SK-N-SH treated with all-trans-retinoic acid at 6 μM for 48 hours (cell line): ENCODE results near the gene GNAQ.
A peak's percentile ranks its signal among the peaks of the same experiment; 100 is the strongest.

Experiments
- ATAC-seq: fragments of 200-7000 bp; cut with Tn5 transposase; 3 replicates; pipeline ENCODE4 v1.9.1; 2020; ENCODE audit warnings: mild to moderate bottlenecking, moderate library complexity
- ARNTL ChIP-seq: fragments of 450-650 bp; formaldehyde crosslinking; IDR thresholded peaks from 2 replicates; pipeline ENCODE4 v1.5.0; 2020; ENCODE audit warnings: low read depth, mild to moderate bottlenecking, moderate library complexity, borderline replicate concordance
- BACH2 ChIP-seq: fragments of 250-450 bp; sonication (Bioruptor Pico); IDR thresholded peaks from 2 replicates; pipeline ENCODE4 v1.9.0; 2021; ENCODE audit warnings: mild to moderate bottlenecking, borderline replicate concordance
- CSDC2 ChIP-seq: fragments of 250-450 bp; sonication (Bioruptor Pico); IDR thresholded peaks from 2 replicates; pipeline ENCODE4 v1.5.0; 2020; ENCODE audit warnings: mild to moderate bottlenecking, moderate library complexity
- ESRRG ChIP-seq: fragments of 250-450 bp; sonication (Bioruptor Pico); IDR thresholded peaks from 2 replicates; pipeline ENCODE4 v1.6.1; 2021; ENCODE audit warnings: mild to moderate bottlenecking
- GLIS3 ChIP-seq: fragments of 250-450 bp; sonication (Bioruptor Pico); IDR thresholded peaks from 2 replicates; pipeline ENCODE4 v1.5.0; 2020; ENCODE audit warnings: mild to moderate bottlenecking, moderate library complexity
- ISL1 ChIP-seq: fragments of 250-450 bp; sonication (Bioruptor Pico); IDR thresholded peaks from 2 replicates; pipeline ENCODE4 v2.1.2; 2022; ENCODE audit warnings: mild to moderate bottlenecking, moderate library complexity
- OSR1 ChIP-seq: fragments of 250-450 bp; sonication (Bioruptor Pico); IDR thresholded peaks from 2 replicates; pipeline ENCODE4 v1.8.0; 2022; ENCODE audit warnings: moderate library complexity, mild to moderate bottlenecking, inconsistent platforms
- PPARA ChIP-seq: fragments of 250-450 bp; sonication (Bioruptor Pico); IDR thresholded peaks from 2 replicates; pipeline ENCODE4 v1.5.0; 2020; ENCODE audit warnings: mild to moderate bottlenecking, borderline replicate concordance
- RARB ChIP-seq: fragments of 250-450 bp; sonication (Bioruptor Pico); IDR thresholded peaks from 2 replicates; pipeline ENCODE4 v1.8.0; 2021; ENCODE audit warnings: mild to moderate bottlenecking, moderate library complexity
- SNAI2 ChIP-seq: fragments of 250-450 bp; sonication (Bioruptor Pico); IDR thresholded peaks from 2 replicates; pipeline ENCODE4 v1.5.0; 2020; ENCODE audit warnings: mild to moderate bottlenecking, moderate library complexity
- TCF4 ChIP-seq: fragments of 250-450 bp; sonication (Bioruptor Pico); IDR thresholded peaks from 2 replicates; pipeline ENCODE4 v1.8.0; 2021; ENCODE audit warnings: mild to moderate bottlenecking, moderate library complexity, borderline replicate concordance
- ZC3H10 ChIP-seq: fragments of 250-450 bp; sonication (Bioruptor Pico); IDR thresholded peaks from 2 replicates; pipeline ENCODE4 v1.5.1; 2021; ENCODE audit warnings: mild to moderate bottlenecking, moderate library complexity
- ZFP3 ChIP-seq: fragments of 250-450 bp; sonication (Bioruptor Pico); IDR thresholded peaks from 2 replicates; pipeline ENCODE4 v1.5.0; 2020; ENCODE audit warnings: mild to moderate bottlenecking, moderate library complexity
- ZFP30 ChIP-seq: fragments of 450-650 bp; formaldehyde crosslinking; IDR thresholded peaks from 2 replicates; pipeline ENCODE4 v1.5.0; 2022; ENCODE audit warnings: mild to moderate bottlenecking, moderate library complexity
- ZNF565 ChIP-seq: fragments of 450-650 bp; formaldehyde crosslinking; conservative IDR thresholded peaks from 2 replicates; pipeline ENCODE4 v1.5.0; 2020; ENCODE audit warnings: low read depth, mild to moderate bottlenecking, moderate library complexity
- ZNF70 ChIP-seq: fragments of 450-650 bp; formaldehyde crosslinking; IDR thresholded peaks from 2 replicates; pipeline ENCODE4 v1.5.0; 2020; ENCODE audit warnings: mild to moderate bottlenecking, moderate library complexity
- ZNF8 ChIP-seq: fragments of 450-650 bp; formaldehyde crosslinking; IDR thresholded peaks from 2 replicates; pipeline ENCODE4 v1.5.0; 2020; ENCODE audit warnings: mild to moderate bottlenecking, moderate library complexity
- TF ChIP-seq, protein P1 (sequence below): fragments of 250-450 bp; sonication (Bioruptor Pico); IDR thresholded peaks from 2 replicates; pipeline ENCODE4 v1.8.0; 2021; ENCODE audit warnings: low read depth, mild to moderate bottlenecking, moderate library complexity, borderline replicate concordance
- TF ChIP-seq, protein P2 (sequence below): fragments of 250-450 bp; sonication (Bioruptor Pico); IDR thresholded peaks from 2 replicates; pipeline ENCODE4 v1.8.0; 2020; ENCODE audit warnings: mild to moderate bottlenecking, moderate library complexity, borderline replicate concordance
- TF ChIP-seq, protein P3 (sequence below): fragments of 250-450 bp; sonication (Bioruptor Pico); IDR thresholded peaks from 2 replicates; pipeline ENCODE4 v1.5.1; 2021; ENCODE audit warnings: mild to moderate bottlenecking, moderate library complexity
- TF ChIP-seq, protein P4 (sequence below): fragments of 250-450 bp; sonication (Bioruptor Pico); IDR thresholded peaks from 2 replicates; pipeline ENCODE4 v1.5.0; 2020; ENCODE audit warnings: mild to moderate bottlenecking, moderate library complexity

Gene GNAQ

DNA sequence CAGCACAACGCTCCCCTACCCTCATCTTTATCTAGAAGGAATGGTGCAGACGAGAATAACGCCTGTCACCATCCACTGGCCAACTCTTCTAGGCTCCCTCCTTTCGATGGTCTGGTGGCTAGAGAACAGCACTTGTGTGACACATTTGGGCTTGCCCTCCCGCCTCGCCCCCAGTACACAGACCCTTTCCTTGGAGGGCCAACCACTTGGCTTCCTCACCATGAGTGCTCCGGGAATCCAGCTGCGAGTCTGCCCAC lies 1.4 kb downstream of the GNAQ start:
- ATAC-seq = peak; percentile 48
- no peak for TF ChIP-seq ZNF565 (CRISPR knock-in tag)
- TF ChIP-seq, protein P1, sequence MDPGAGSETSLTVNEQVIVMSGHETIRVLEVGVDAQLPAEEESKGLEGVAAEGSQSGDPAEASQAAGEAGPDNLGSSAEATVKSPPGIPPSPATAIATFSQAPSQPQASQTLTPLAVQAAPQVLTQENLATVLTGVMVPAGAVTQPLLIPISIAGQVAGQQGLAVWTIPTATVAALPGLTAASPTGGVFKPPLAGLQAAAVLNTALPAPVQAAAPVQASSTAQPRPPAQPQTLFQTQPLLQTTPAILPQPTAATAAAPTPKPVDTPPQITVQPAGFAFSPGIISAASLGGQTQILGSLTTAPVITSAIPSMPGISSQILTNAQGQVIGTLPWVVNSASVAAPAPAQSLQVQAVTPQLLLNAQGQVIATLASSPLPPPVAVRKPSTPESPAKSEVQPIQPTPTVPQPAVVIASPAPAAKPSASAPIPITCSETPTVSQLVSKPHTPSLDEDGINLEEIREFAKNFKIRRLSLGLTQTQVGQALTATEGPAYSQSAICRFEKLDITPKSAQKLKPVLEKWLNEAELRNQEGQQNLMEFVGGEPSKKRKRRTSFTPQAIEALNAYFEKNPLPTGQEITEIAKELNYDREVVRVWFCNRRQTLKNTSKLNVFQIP = no peak
- no peak for TF ChIP-seq SNAI2 (CRISPR knock-in tag)
- TF ChIP-seq ARNTL (CRISPR knock-in tag) = no peak
- TF ChIP-seq ISL1 (CRISPR knock-in tag) = no peak
- TF ChIP-seq OSR1 (CRISPR knock-in tag) = no peak
- no peak for TF ChIP-seq ZC3H10 (CRISPR knock-in tag)
- TF ChIP-seq, protein P2, sequence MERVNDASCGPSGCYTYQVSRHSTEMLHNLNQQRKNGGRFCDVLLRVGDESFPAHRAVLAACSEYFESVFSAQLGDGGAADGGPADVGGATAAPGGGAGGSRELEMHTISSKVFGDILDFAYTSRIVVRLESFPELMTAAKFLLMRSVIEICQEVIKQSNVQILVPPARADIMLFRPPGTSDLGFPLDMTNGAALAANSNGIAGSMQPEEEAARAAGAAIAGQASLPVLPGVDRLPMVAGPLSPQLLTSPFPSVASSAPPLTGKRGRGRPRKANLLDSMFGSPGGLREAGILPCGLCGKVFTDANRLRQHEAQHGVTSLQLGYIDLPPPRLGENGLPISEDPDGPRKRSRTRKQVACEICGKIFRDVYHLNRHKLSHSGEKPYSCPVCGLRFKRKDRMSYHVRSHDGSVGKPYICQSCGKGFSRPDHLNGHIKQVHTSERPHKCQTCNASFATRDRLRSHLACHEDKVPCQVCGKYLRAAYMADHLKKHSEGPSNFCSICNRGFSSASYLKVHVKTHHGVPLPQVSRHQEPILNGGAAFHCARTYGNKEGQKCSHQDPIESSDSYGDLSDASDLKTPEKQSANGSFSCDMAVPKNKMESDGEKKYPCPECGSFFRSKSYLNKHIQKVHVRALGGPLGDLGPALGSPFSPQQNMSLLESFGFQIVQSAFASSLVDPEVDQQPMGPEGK (CRISPR knock-in tag) = no peak
- TF ChIP-seq, protein P3, sequence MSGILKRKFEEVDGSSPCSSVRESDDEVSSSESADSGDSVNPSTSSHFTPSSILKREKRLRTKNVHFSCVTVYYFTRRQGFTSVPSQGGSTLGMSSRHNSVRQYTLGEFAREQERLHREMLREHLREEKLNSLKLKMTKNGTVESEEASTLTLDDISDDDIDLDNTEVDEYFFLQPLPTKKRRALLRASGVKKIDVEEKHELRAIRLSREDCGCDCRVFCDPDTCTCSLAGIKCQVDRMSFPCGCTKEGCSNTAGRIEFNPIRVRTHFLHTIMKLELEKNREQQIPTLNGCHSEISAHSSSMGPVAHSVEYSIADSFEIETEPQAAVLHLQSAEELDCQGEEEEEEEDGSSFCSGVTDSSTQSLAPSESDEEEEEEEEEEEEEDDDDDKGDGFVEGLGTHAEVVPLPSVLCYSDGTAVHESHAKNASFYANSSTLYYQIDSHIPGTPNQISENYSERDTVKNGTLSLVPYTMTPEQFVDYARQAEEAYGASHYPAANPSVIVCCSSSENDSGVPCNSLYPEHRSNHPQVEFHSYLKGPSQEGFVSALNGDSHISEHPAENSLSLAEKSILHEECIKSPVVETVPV = no peak
- no peak for TF ChIP-seq PPARA (CRISPR knock-in tag)
- TF ChIP-seq ESRRG (CRISPR knock-in tag) = no peak
- TF ChIP-seq TCF4 (CRISPR knock-in tag) = no peak
- no peak for TF ChIP-seq RARB (CRISPR knock-in tag)
- no peak for TF ChIP-seq ZNF70 (CRISPR knock-in tag)
- TF ChIP-seq BACH2 (CRISPR knock-in tag) = no peak
- TF ChIP-seq ZFP3 (CRISPR knock-in tag) = no peak
- TF ChIP-seq ZNF8 (CRISPR knock-in tag) = no peak

DNA sequence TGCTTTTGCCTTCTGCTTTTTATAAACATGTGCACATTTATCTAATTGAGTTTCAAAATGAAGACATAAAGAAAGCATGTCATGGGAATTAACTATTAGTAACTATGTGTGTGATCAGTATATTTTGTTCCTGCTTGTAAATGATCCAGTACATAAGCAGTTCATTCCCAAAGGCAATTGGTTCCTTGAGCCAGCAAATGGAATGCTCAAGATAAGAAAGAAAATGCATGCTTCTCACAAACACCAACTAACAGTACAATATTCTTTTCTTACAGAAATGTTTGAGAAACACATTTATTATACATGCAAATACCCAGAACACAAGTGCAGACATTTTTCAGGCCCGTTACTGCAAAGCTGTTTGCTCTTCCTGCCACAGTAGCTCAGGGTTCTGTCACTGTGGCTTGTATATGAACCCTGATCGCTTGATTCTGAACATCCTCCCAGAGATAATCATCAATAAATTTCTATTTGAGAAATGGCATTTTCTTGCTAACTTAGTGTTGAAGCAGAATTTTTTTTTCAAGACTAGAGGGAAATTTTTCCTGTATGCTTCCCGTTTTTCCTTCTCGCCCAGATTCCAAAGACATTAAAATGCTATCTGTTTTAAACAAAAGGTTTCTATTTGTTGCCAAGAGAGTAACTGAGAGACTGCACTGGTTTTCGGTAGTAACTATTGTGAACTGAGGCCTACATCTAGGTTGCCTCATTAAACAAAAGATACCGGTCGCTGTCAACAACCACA lies 1.9 kb downstream of the GNAQ start:
- TF ChIP-seq, protein P4, sequence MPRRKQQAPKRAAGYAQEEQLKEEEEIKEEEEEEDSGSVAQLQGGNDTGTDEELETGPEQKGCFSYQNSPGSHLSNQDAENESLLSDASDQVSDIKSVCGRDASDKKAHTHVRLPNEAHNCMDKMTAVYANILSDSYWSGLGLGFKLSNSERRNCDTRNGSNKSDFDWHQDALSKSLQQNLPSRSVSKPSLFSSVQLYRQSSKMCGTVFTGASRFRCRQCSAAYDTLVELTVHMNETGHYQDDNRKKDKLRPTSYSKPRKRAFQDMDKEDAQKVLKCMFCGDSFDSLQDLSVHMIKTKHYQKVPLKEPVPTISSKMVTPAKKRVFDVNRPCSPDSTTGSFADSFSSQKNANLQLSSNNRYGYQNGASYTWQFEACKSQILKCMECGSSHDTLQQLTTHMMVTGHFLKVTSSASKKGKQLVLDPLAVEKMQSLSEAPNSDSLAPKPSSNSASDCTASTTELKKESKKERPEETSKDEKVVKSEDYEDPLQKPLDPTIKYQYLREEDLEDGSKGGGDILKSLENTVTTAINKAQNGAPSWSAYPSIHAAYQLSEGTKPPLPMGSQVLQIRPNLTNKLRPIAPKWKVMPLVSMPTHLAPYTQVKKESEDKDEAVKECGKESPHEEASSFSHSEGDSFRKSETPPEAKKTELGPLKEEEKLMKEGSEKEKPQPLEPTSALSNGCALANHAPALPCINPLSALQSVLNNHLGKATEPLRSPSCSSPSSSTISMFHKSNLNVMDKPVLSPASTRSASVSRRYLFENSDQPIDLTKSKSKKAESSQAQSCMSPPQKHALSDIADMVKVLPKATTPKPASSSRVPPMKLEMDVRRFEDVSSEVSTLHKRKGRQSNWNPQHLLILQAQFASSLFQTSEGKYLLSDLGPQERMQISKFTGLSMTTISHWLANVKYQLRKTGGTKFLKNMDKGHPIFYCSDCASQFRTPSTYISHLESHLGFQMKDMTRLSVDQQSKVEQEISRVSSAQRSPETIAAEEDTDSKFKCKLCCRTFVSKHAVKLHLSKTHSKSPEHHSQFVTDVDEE (CRISPR knock-in tag) = no peak
- TF ChIP-seq ZFP30 = no peak
- TF ChIP-seq ZNF565 (CRISPR knock-in tag) = no peak
- no peak for TF ChIP-seq ISL1 (CRISPR knock-in tag)
- no peak for TF ChIP-seq ZNF8 (CRISPR knock-in tag)
- no peak for TF ChIP-seq BACH2 (CRISPR knock-in tag)
- TF ChIP-seq TCF4 (CRISPR knock-in tag) = no peak
- TF ChIP-seq, protein P3 = no peak
- TF ChIP-seq GLIS3 (CRISPR knock-in tag) = no peak
- no peak for TF ChIP-seq ARNTL (CRISPR knock-in tag)
- no peak for TF ChIP-seq SNAI2 (CRISPR knock-in tag)
- TF ChIP-seq, protein P2 (CRISPR knock-in tag) = no peak
- no peak for TF ChIP-seq CSDC2 (CRISPR knock-in tag)
- no peak for TF ChIP-seq OSR1 (CRISPR knock-in tag)
- TF ChIP-seq ZFP3 (CRISPR knock-in tag) = no peak
- no peak for TF ChIP-seq ZC3H10 (CRISPR knock-in tag)
- peak; percentile 25 for ATAC-seq
